GM12878 (cell line): ENCODE measurements around the gene C4orf36. TPM values are rescaled to one million over a fixed set of nuclear protein-coding genes. Genes with fewer than 3 reads are reported as not detected.

ENCODE experiments used
- ATAC-seq: fragments of 200-7000 bp; cut with Tn5 transposase; 3 replicates; pipeline ENCODE4 v1.9.1; 2020; ENCODE audit warnings: mild to moderate bottlenecking, moderate library complexity
- BruUV-seq: library from RNA; stranded (reverse); fragments of 400-500 nt; replicated peaks from 2 replicates; lab custom pipeline; 2021; lab: Mats Ljungman, UMichigan
- CTCF ChIA-PET: fragments of 300-600 bp; sonication (Branson Sonifier 250); formaldehyde crosslinking; extraction: SDS; loops from one replicate; lab custom pipeline; 2021; ENCODE audit warnings: inconsistent platforms; lab: Yijun Ruan, JAX
- POLR2A ChIA-PET: fragments of 350-600 bp; formaldehyde crosslinking; extraction: SDS; loops from one replicate; lab custom pipeline; 2021; ENCODE audit warnings: inconsistent platforms; lab: Charles Lee
- RAD21 ChIA-PET: fragments of 300-600 bp; sonication (Branson Sonifier 250); formaldehyde crosslinking; loops from one replicate; lab custom pipeline; 2023; ENCODE audit warnings: antibody characterized with exemption; ENCODE audit not compliant: unreplicated experiment; lab: Charles Lee
- SMC1A ChIA-PET: fragments of 300-600 bp; sonication (Branson Sonifier 250); formaldehyde crosslinking; loops from one replicate; lab custom pipeline; 2023; ENCODE audit not compliant: unreplicated experiment, uncharacterized antibody; lab: Charles Lee
- DNase-seq: peaks from one replicate; pipeline ENCODE4 v3.0.0-alpha.2; 2011; ENCODE audit warnings: low read depth, low spot score
- FAIRE-seq: peaks from 3 replicates; lab custom pipeline; 2011; peaks lifted over from hg19 to GRCh38; lab: Jason Lieb, UNC
- H2AFZ ChIP-seq: 2 replicates; pipeline ENCODE4 v1.6.0; 2011; ENCODE audit warnings: low read depth, low read length, control low read depth; ENCODE audit not compliant: control insufficient read depth
- H3K27ac ChIP-seq: 2 replicates; pipeline ENCODE4 v1.5.1; 2011; ENCODE audit warnings: control low read depth; ENCODE audit not compliant: control insufficient read depth, insufficient read depth
- H3K27me3 ChIP-seq, 2 experiments: replicated peaks in 1 of 2; 2 replicates each; pipeline versions ENCODE4 v1.6.0 to v1.6.1; 2011; ENCODE audit warnings: low read length in 1 of 2; ENCODE audit not compliant: control insufficient read depth in 2 of 2, insufficient read depth in 2 of 2
- H3K36me3 ChIP-seq, 2 experiments: 2 replicates each; pipeline ENCODE4 v1.5.1; 2011; ENCODE audit warnings: low read length in 1 of 2; ENCODE audit not compliant: control insufficient read depth in 2 of 2, insufficient read depth in 2 of 2
- H3K4me1 ChIP-seq: 2 replicates; pipeline ENCODE4 v1.6.1; 2011; ENCODE audit warnings: mild to moderate bottlenecking, low read length, moderate library complexity, mixed read lengths; ENCODE audit not compliant: control insufficient read depth, insufficient read depth
- H3K4me2 ChIP-seq: 2 replicates; pipeline ENCODE4 v1.6.0; 2011; ENCODE audit warnings: control low read depth; ENCODE audit not compliant: control insufficient read depth, insufficient read depth
- H3K4me3 ChIP-seq: fragments of 200-600 bp; sonication (generic); 2 replicates; pipeline ENCODE4 v1.5.1; 2016
- H3K79me2 ChIP-seq: 2 replicates; pipeline ENCODE4 v1.6.0; 2011; ENCODE audit warnings: low read length; ENCODE audit not compliant: control insufficient read depth, insufficient read depth
- H3K9ac ChIP-seq: 2 replicates; pipeline ENCODE4 v1.8.0; 2011; ENCODE audit warnings: low read length, control low read depth, mixed read lengths; ENCODE audit not compliant: control insufficient read depth, insufficient read depth
- H3K9me3 ChIP-seq: replicated peaks from 3 replicates; pipeline ENCODE4 v1.5.1; 2011; ENCODE audit warnings: mild to moderate bottlenecking, low read length; ENCODE audit not compliant: control insufficient read depth, insufficient read depth
- H4K20me1 ChIP-seq: 2 replicates; pipeline ENCODE4 v1.6.0; 2011; ENCODE audit not compliant: control insufficient read depth, insufficient read depth
- DPF2 ChIP-seq: fragments of 450-650 bp; IDR thresholded peaks from 2 replicates; pipeline ENCODE4 v1.6.1; 2017; ENCODE audit warnings: mild to moderate bottlenecking
- WGBS: methylation state at CpG from one replicate; pipeline ENCODE4 v1.1.6; 2016; ENCODE audit warnings: low lambda C conversion rate; ENCODE audit not compliant: insufficient replicate concordance, insufficient coverage; ENCODE audit errors: missing lambda C conversion rate; 5-methylcytosine and 5-hydroxymethylcytosine counted together
- in situ Hi-C: fragments of 300-500 bp; cut with MboI; formaldehyde crosslinking; loops from 9 replicates; pipeline ENCODE4 v1.14.3; 2018; ENCODE audit warnings: mixed read lengths
- intact Hi-C: fragments of 100-400 bp; cut with micrococcal nuclease; formaldehyde crosslinking; loops from one replicate; pipeline ENCODE4 v1.14.2; 2022; ENCODE audit not compliant: unreplicated experiment
- polyA plus RNA-seq, 11 experiments: library from polyadenylated mRNA; depleted of rRNA in 4 of 11; unstranded in 6 of 11; stranded (reverse) in 5 of 11; fragments of >200 nt; fragmentation: Nextera tagmentation in 4 of 11; fragmentation: Illumina TruSeq in 1 of 11; extraction: Ambion mirVana in 4 of 11; extraction: Trizol in 1 of 11; gene quantifications; 1 replicate in 1 of 11; 2 replicates in 10 of 11; pipeline versions ENCODE4 v1.2.1 to v1.2.3, GENCODE V29; 2011 to 2016; ENCODE audit warnings: inconsistent platforms in 2 of 11, missing spikeins in 2 of 11, low read depth in 1 of 11
- total RNA-seq, 4 experiments: library from RNA; depleted of rRNA in 3 of 4; stranded (reverse); fragments of >200 nt in 3 of 4; fragmentation: Illumina TruSeq in 1 of 4; extraction: Trizol in 1 of 4; gene quantifications; 2 replicates each; pipeline versions ENCODE4 v1.2.1 to v1.2.3, GENCODE V29; 2013 to 2021

The C4orf36 gene
- total and polyA plus RNA-seq, 10 of the 15 experiments (the other 5 are each of a cell fraction or from before 2014, with no cell fraction given) = 0.35 to 2.7 (median 1.3) TPM; not detected in 2

GRCh38 chr4:86831262-86832130, 60.7 kb downstream of the C4orf36 start:
- ChIA-PET RAD21 (no interaction called here), SMC1A (interaction anchor here (1.9 kb wide), 1 partner anchor 13 kb away, joined by 5 read pairs; no protein-coding TSS in a partner anchor), CTCF (interaction anchor here (0.7 to 1.7 kb wide), 4 partner anchors 39 to 539 kb away, joined by 3 to 5 read pairs (median 4); no protein-coding TSS in a partner anchor), POLR2A (no interaction called here)
- no TSS peak for BruUV-seq
- Histone ChIP-seq H3K4me2 (no peak overlapping the region), H4K20me1 (no peaks in the 10 kb centered on the region), H3K79me2 (no peaks in the 10 kb centered on the region), H2AFZ (no peak overlapping the region), H3K4me1 (no peaks in the 10 kb centered on the region), H3K27me3 (no peaks in the 10 kb centered on the region), H3K27ac (no peak overlapping the region), H3K36me3 (no peaks in the 10 kb centered on the region), H3K9me3 (no peaks in the 10 kb centered on the region), H3K4me3 (no peak overlapping the region), H3K9ac (no peak overlapping the region)
- FAIRE-seq (no peak), ATAC-seq (no peak), DNase-seq (no peak)
- no peak for TF ChIP-seq DPF2
- intact Hi-C loops = no loop called here
- in situ Hi-C loops = no loop called here
- 39% methylated on average over 5 of the region's 5 CpGs for WGBS

Other genes with a start within 250 kb of the C4orf36 start
- gene SLC10A6, start 43.0 kb downstream of the C4orf36 start, total RNA-seq (2014; rRNA removed) = not detected in 2 replicates
- gene SLC10A6, start 43.0 kb downstream of the C4orf36 start, total RNA-seq (2014; rRNA removed; fragmentation: Illumina TruSeq; extraction: Trizol) = not detected in 2 replicates
- not detected in 2 replicates for gene SLC10A6, start 43.0 kb downstream of the C4orf36 start, total RNA-seq (2021)
- 0.05 and 0.06 TPM in 2 replicates for gene SLC10A6, start 43.0 kb downstream of the C4orf36 start, polyA plus RNA-seq (2011; rRNA removed)
- gene SLC10A6, start 43.0 kb downstream of the C4orf36 start, polyA plus RNA-seq (2014; fragmentation: Illumina TruSeq; extraction: Trizol) = not detected in 2 replicates
- gene SLC10A6, start 43.0 kb downstream of the C4orf36 start, polyA plus RNA-seq (2014; fragmentation: Nextera tagmentation; extraction: Ambion mirVana) = not detected
- gene SLC10A6, start 43.0 kb downstream of the C4orf36 start, polyA plus RNA-seq (2014; rRNA removed) = not detected in 2 replicates
- not detected for gene SLC10A6, start 43.0 kb downstream of the C4orf36 start, polyA plus RNA-seq (2016; fragmentation: Nextera tagmentation; extraction: Ambion mirVana)
- gene AFF1, start 42.6 kb upstream of the C4orf36 start, total RNA-seq (2014; rRNA removed) = 21.2 and 21.3 TPM in 2 replicates
- 21.5 and 22.8 TPM in 2 replicates for gene AFF1, start 42.6 kb upstream of the C4orf36 start, total RNA-seq (2014; rRNA removed; fragmentation: Illumina TruSeq; extraction: Trizol)
- 52.5 and 56.1 TPM in 2 replicates for gene AFF1, start 42.6 kb upstream of the C4orf36 start, total RNA-seq (2021)
- 25.1 and 26.1 TPM in 2 replicates for gene AFF1, start 42.6 kb upstream of the C4orf36 start, polyA plus RNA-seq (2011; rRNA removed)
- gene AFF1, start 42.6 kb upstream of the C4orf36 start, polyA plus RNA-seq (2014; fragmentation: Illumina TruSeq; extraction: Trizol) = 30.7 and 32.9 TPM in 2 replicates
- gene AFF1, start 42.6 kb upstream of the C4orf36 start, polyA plus RNA-seq (2014; fragmentation: Nextera tagmentation; extraction: Ambion mirVana) = 10 to 100 TPM in 1 of 2 experiments, 1 to 10 TPM in 1; 3.5 to 11.4 TPM
- gene AFF1, start 42.6 kb upstream of the C4orf36 start, polyA plus RNA-seq (2014; rRNA removed) = 18.6 and 20.5 TPM in 2 replicates
- 10 to 100 TPM; 21.6 to 24.0 TPM for gene AFF1, start 42.6 kb upstream of the C4orf36 start, polyA plus RNA-seq (2016; fragmentation: Nextera tagmentation; extraction: Ambion mirVana)